NCI-H1694 treated with DMSO at 0.1 percent for 48 hours (cell line): Measurements from ENCODE around the gene ASPN.

Experiments
- DNase-seq: peaks from one replicate; lab custom pipeline; 2025; lab: John Stamatoyannopoulos, UW

The ASPN gene

DNA sequence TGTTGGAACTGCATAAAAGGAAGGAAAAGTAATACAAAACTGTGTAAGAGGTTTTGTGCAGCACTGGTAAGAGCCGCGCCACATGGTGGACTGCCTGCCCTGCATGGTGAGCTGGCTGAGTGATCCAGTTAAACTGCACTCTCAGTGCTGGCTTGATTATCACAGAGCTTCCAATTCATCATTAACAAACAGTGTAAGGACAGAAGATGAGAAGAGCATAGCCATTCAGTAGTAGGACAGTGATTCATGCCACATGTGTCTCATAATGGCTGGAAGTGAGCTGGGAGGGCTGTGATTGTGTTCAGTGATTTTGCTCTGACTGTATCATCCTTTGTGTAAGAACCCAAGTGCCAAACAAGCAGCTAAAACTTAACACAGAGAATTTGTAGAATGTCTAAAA lies 14.1 kb downstream of the ASPN start:
- DNase-seq, result no peak

- no peak for DNase-seq
These were observed 14.8 kb downstream of the ASPN start for GRCh38 chr9:92467511-92467910.

GRCh38 chr9:92467041-92467440 lies 15.3 kb downstream of the ASPN start:
- no peak for DNase-seq

DNA sequence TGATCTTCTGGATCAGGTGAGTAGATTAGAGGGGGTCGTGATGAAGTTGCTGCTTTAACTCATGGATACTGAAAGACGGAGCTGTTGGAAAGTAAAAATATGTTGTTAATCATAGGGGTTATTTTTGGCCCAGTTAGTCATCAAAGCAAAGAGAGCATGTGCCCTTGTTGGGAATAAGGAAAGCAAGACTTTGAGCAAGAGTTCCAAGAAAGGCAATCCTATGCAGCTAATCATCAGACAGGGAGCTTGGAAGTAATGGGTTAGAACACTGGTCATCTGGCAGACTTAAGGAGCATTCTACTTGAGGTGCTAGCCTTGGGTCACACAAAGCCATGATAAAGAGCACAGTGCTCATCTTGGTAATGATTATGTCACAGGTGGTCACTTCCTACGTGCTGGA lies 18.3 kb downstream of the ASPN start:
- DNase-seq, result no peak

DNA sequence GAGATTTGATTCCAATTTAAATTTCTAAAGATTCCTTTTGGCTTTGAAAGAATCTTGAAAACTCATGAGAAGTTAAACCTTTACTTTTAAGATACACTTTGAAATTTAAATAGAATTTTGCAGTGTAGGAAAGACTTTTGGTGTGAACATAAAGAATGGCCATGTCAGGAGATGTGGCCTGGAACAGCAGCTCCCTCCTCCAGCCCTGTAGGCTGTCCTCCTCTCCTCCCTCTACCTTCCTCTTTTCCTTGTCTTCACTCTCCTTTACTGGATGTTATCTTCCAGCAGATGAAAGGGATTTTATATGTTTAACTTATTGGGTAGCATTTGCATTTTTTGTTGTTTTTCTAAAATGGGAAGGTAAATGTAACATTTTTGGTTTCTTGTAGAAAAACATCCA lies 18.9 kb downstream of the ASPN start:
- DNase-seq, result no peak

- DNase-seq, result no peak
These were observed 24.7 kb downstream of the ASPN start for GRCh38 chr9:92457576-92457975.

DNA sequence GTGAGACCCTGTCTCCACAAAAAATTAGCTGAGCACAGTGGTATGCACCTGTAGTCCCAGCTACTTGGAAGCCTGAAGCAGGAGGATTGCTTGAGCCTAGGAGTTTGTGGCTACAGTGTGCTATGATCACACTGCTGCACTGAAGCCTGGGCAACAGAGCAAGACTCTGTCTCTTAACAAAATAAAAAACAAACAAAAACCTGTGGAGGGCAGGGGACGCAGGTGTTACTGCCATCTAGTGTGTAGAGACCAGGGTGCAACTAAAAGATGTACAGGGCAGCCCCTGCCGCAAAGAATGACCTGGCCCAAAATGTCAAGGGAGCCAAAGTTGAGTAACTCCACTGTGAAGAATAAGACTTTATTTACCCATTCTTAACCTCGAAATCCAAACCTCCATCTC lies 27.1 kb downstream of the ASPN start:
- no peak for DNase-seq

DNA sequence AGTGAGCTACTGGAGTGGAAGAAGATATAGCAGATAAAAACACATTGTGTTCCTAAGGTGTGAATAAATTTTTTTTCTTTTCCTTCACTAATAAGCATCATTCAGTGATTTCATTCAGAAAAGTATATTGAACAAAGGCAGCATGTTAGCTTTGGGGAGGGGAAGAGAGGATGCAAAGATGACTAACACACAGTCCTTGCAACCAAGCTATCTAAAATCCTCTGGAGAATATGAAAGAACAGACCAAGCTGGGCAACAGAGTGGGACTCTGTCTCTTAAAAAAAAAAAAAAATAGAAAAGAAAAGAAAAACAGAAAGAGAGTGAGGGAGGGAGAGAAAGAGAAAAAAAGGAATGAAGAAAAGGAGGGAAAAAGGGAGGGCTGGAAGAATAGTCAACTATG lies 35.8 kb downstream of the ASPN start:
- DNase-seq, result no peak

DNA sequence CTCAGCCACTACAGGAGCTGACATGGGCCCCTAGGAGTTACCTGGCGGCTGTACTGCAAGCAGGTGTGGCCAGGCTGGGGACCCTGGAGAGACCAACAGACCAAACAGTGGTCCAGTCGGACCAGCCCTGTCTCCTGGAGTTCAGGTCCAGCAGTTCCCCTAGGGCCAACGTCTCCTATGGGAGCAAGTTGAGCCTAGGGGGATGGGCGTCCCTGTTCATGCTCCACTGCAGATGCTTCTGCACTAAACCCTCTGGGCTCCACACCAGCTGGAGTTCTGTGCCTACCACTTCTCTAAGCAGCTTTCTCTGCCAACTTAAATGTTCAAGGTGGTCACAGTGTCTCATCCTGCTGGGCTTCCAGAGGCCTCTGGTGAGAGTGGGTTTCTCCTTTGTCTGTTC lies 37.5 kb downstream of the ASPN start:
- peak; percentile 47 for DNase-seq

DNA sequence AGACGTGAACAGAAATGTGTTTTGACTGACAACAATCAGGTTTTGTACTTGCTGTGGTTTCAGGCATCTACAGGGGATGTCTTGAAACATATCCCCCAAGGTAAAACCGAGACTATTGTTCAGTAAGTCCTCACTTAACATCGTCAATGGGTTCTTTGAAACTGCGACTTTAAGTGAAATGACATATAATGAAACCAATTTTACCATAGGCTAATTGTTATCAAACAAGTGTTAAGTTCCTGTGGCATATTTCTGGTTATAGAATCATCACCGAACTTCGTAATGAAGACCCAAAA lies 41.6 kb downstream of the ASPN start:
- DNase-seq, result no peak

DNA sequence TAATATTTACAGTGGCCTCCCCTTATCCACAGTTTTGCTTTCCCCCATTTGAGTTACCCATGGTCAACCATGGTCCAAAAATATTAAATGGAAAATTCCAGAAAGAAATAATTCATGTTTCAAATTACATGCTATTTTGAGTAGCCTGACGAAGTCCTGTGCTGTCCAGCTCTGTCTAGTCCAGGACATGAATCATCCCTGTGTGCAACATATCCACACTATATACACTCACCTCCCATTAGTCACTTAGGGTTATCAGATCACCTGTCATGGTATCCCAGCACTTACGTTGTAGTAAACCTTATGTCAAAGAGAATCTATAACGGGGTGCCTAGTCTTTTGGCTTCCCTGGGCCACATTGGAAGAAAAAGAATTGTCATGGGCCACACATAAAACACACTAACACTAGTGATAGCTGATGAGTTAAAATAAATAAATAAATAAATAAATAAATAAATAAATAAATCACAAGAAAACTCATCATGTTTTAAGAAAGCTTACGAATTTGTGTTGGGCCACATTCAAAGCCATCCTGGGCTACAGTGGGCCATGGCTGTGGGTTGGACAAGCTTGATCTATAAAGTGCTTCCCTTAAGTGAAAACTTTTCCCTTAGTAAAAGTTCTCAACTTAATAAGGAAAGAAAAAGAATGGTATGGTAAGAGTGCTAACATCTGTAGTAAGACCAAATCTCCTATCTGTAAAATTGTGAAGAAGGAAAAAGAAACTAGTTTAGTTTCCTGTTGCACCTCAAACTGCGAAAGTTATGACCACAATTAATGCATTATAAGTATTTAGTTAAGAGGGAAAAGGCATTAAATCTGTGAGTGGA lies 42.2 kb downstream of the ASPN start:
- no peak for DNase-seq

- DNase-seq, result no peak
These were observed 43.3 kb downstream of the ASPN start for GRCh38 chr9:92438900-92439526.

GRCh38 chr9:92435263-92435662 lies 47.0 kb downstream of the ASPN start:
- no peak for DNase-seq

DNA sequence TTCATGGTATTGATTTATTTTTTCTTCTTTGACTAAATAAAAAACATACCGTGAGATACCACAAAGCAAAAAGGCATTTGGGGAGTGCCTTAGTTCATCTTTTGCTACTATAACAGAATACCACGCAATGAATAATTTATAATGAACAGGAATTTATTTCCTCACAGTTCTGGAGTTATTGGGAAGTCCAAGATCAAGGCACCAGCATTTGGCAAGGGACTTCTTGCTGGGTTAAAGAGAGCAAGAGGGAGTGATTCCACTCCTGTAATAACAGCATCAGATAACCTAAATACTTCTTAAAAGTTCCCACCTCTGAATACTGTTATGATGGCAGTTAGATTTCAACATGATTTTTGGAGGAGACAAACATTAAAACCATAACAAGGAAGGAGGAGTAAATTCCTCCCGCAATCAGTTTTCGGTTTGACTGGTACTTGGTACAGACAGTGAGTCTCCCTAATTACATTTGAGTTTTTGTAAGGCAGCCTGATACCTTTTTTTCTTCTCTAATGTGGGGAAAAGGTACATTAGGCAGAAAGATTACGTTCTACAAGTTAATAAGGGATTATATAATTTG lies 49.2 kb downstream of the ASPN start:
- DNase-seq, result no peak

DNA sequence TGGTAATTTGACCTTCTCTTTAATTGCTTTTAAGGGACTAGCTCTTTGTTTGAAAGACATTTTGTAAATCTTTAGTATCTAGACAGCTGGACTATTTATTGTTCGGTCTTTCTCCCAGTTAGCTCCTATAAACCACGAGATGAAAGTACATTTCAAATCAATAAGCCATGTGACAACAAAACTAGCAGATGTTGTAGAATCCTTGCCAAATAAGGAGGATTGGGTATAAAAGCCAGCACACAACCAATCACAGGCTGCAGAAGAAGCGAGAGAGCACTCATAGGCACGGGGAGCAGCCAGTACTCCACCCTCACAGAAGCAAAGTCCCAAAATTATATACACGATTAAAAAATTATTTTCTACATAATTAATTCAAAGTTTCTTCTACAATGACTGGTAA lies 50.0 kb downstream of the ASPN start:
- DNase-seq, result no peak

- no peak for DNase-seq
These were observed 52.5 kb downstream of the ASPN start for GRCh38 chr9:92429836-92430235.

GRCh38 chr9:92426501-92427145 lies 55.7 kb downstream of the ASPN start:
- DNase-seq, result peak; percentile 57

- DNase-seq, result no peak
These were observed 56.8 kb downstream of the ASPN start for GRCh38 chr9:92425474-92425873.

GRCh38 chr9:92424340-92424739 lies 58.0 kb downstream of the ASPN start, which contains the start of gene OMD:
TSS of gene OMD (minus strand) at chr9:92424471. CDS start at chr9:92417558, 6,913 bp downstream.
- DNase-seq, result no peak

GRCh38 chr9:92423612-92424011 lies 58.7 kb downstream of the ASPN start:
- no peak for DNase-seq

GRCh38 chr9:92422611-92423338 lies 59.5 kb downstream of the ASPN start:
- DNase-seq, result no peak

GRCh38 chr9:92414566-92414965 lies 67.7 kb downstream of the ASPN start:
- no peak for DNase-seq
